PC-9 (cell line): Measurements from ENCODE around the gene ADAMTS19. TPM values are rescaled to one million over a fixed set of nuclear protein-coding genes. Genes with fewer than 3 reads are reported as not detected.
A peak's percentile ranks its signal among the peaks of the same experiment; 100 is the strongest.

Experiments
- BruUV-seq: library from RNA; stranded (reverse); fragments of 400-500 nt; replicated peaks from 2 replicates; lab custom pipeline; 2021; lab: Mats Ljungman, UMichigan
- CTCF ChIA-PET: fragments of 300-600 bp; sonication (Branson Sonifier 250); formaldehyde crosslinking; loops from one replicate; lab custom pipeline; 2022; ENCODE audit warnings: antibody characterized with exemption; lab: Charles Lee
- POLR2A ChIA-PET: fragments of 300-600 bp; sonication (Branson Sonifier 250); formaldehyde crosslinking; loops from one replicate; lab custom pipeline; 2022; ENCODE audit warnings: antibody characterized with exemption; ENCODE audit not compliant: unreplicated experiment; lab: Charles Lee
- DNase-seq, 2 experiments: peaks; one replicate each; pipeline versions ENCODE4 v3.0.0 to v3.0.0-alpha.2; 2015 to 2022; ENCODE audit warnings: mixed read lengths in 1 of 2
- H2AFZ ChIP-seq: fragments of 200-600 bp; sonication (generic); 2 replicates; pipeline ENCODE4 v1.8.1; 2017; ENCODE audit warnings: antibody characterized with exemption
- H3F3A ChIP-seq: fragments of 200-600 bp; sonication (generic); 2 replicates; pipeline ENCODE4 v1.8.1; 2017; ENCODE audit warnings: antibody characterized with exemption, mild to moderate bottlenecking, low read depth; ENCODE audit not compliant: insufficient read depth
- H3K27ac ChIP-seq: fragments of 200-600 bp; sonication (generic); 2 replicates; pipeline ENCODE4 v1.6.1; 2016; ENCODE audit warnings: mixed run types
- H3K27me3 ChIP-seq: fragments of 200-600 bp; sonication (generic); 2 replicates; pipeline ENCODE4 v1.6.1; 2016; ENCODE audit warnings: low read depth, mixed run types; ENCODE audit not compliant: insufficient read depth
- H3K36me3 ChIP-seq: fragments of 200-600 bp; sonication (generic); 2 replicates; pipeline ENCODE4 v1.6.1; 2016; ENCODE audit warnings: low read depth, mixed run types
- H3K4me1 ChIP-seq: fragments of 200-600 bp; sonication (generic); replicated peaks from 2 replicates; pipeline ENCODE4 v1.6.1; 2016; ENCODE audit warnings: mixed run types; ENCODE audit not compliant: insufficient read depth
- H3K4me2 ChIP-seq: fragments of 200-600 bp; sonication (generic); 2 replicates; pipeline ENCODE4 v1.6.1; 2017; ENCODE audit warnings: mixed run types
- H3K4me3 ChIP-seq: fragments of 200-600 bp; sonication (generic); 2 replicates; pipeline ENCODE4 v1.6.1; 2016; ENCODE audit warnings: mixed run types
- H3K79me2 ChIP-seq: fragments of 200-600 bp; sonication (generic); 2 replicates; pipeline ENCODE4 v1.6.1; 2017; ENCODE audit warnings: low read depth, mixed run types
- H3K9me2 ChIP-seq: fragments of 200-600 bp; sonication (generic); 2 replicates; pipeline ENCODE4 v1.8.1; 2017; ENCODE audit warnings: mild to moderate bottlenecking; ENCODE audit not compliant: insufficient read depth
- H3K9me3 ChIP-seq: fragments of 200-600 bp; sonication (generic); 2 replicates; pipeline ENCODE4 v1.8.1; 2016; ENCODE audit warnings: low read depth; ENCODE audit not compliant: insufficient read depth
- H4K20me1 ChIP-seq: fragments of 200-600 bp; sonication (generic); 2 replicates; pipeline ENCODE4 v1.8.1; 2017; ENCODE audit not compliant: insufficient read depth
- EZH2 ChIP-seq: fragments of 200-600 bp; sonication (generic); IDR thresholded peaks from 2 replicates; pipeline ENCODE4 v1.8.0; 2017; ENCODE audit warnings: antibody characterized with exemption, low read depth
- intact Hi-C: fragments of 100-400 bp; cut with micrococcal nuclease; formaldehyde crosslinking; loops from one replicate; pipeline ENCODE4 v1.10.0; 2022; ENCODE audit not compliant: unreplicated experiment
- total RNA-seq: library from RNA; stranded (reverse); gene quantifications from 2 replicates; pipeline ENCODE4 v1.2.3, GENCODE V29; 2021
- TF ChIP-seq, protein P1 (sequence below): fragments of 200-600 bp; sonication (generic); conservative IDR thresholded peaks from 2 replicates; pipeline ENCODE4 v1.6.1; 2017; ENCODE audit warnings: mixed run types, antibody characterized with exemption, mild to moderate bottlenecking, moderate library complexity

The ADAMTS19 gene
- total RNA-seq, 1 experiment from 2014 or later, result not detected

- no peaks in the 10 kb centered on the region for H4K20me1 ChIP-seq
- no peaks in the 10 kb centered on the region; the same call in 1 of the 2 replicates for H3K9me3 ChIP-seq
- DNase-seq, result no peak
- CTCF ChIA-PET, result no interaction called here
- intact Hi-C loops, result no loop called here
- no peaks in the 10 kb centered on the region for H3K36me3 ChIP-seq
- no peak overlapping the region for H3K4me2 ChIP-seq
- no peak overlapping the region for H3K4me3 ChIP-seq
- H3K27me3 ChIP-seq, result no peaks in the 10 kb centered on the region
- H3K4me1 ChIP-seq, result no peaks in the 10 kb centered on the region
- no peak overlapping the region for H3K27ac ChIP-seq
- no peak overlapping the region for H2AFZ ChIP-seq
- POLR2A ChIA-PET, result no interaction called here
- TF ChIP-seq, protein P1, sequence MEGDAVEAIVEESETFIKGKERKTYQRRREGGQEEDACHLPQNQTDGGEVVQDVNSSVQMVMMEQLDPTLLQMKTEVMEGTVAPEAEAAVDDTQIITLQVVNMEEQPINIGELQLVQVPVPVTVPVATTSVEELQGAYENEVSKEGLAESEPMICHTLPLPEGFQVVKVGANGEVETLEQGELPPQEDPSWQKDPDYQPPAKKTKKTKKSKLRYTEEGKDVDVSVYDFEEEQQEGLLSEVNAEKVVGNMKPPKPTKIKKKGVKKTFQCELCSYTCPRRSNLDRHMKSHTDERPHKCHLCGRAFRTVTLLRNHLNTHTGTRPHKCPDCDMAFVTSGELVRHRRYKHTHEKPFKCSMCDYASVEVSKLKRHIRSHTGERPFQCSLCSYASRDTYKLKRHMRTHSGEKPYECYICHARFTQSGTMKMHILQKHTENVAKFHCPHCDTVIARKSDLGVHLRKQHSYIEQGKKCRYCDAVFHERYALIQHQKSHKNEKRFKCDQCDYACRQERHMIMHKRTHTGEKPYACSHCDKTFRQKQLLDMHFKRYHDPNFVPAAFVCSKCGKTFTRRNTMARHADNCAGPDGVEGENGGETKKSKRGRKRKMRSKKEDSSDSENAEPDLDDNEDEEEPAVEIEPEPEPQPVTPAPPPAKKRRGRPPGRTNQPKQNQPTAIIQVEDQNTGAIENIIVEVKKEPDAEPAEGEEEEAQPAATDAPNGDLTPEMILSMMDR, result peak; percentile 44
- no peak for TF ChIP-seq EZH2
- no TSS peak for BruUV-seq
- no peaks in the 10 kb centered on the region for H3K79me2 ChIP-seq
- H3F3A ChIP-seq, result no peaks in the 10 kb centered on the region
- H3K9me2 ChIP-seq, result no peaks in the 10 kb centered on the region
Observed at GRCh38 chr5:129541648-129542251, 81.7 kb downstream of the ADAMTS19 start.

GRCh38 chr5:129547137-129547536, 87.0 kb downstream of the ADAMTS19 start:
- H3K4me2 ChIP-seq, result no peak overlapping the region
- H3K79me2 ChIP-seq, result no peaks in the 10 kb centered on the region
- no peaks in the 10 kb centered on the region for H3K27me3 ChIP-seq
- H3F3A ChIP-seq, result no peaks in the 10 kb centered on the region
- H3K9me3 ChIP-seq, result no peaks in the 10 kb centered on the region
- ChIA-PET CTCF (no interaction called here), POLR2A (no interaction called here)
- no peak overlapping the region for H3K27ac ChIP-seq
- no peak overlapping the region for H2AFZ ChIP-seq
- H3K9me2 ChIP-seq, result no peaks in the 10 kb centered on the region
- no peaks in the 10 kb centered on the region for H3K36me3 ChIP-seq
- no peaks in the 10 kb centered on the region for H3K4me1 ChIP-seq
- intact Hi-C loops, result no loop called here
- TF ChIP-seq, protein P1, result no peak
- no peak for TF ChIP-seq EZH2
- no peaks in the 10 kb centered on the region for H4K20me1 ChIP-seq
- BruUV-seq, result no TSS peak
- H3K4me3 ChIP-seq, result no peak overlapping the region
- DNase-seq, result no peak

DNA sequence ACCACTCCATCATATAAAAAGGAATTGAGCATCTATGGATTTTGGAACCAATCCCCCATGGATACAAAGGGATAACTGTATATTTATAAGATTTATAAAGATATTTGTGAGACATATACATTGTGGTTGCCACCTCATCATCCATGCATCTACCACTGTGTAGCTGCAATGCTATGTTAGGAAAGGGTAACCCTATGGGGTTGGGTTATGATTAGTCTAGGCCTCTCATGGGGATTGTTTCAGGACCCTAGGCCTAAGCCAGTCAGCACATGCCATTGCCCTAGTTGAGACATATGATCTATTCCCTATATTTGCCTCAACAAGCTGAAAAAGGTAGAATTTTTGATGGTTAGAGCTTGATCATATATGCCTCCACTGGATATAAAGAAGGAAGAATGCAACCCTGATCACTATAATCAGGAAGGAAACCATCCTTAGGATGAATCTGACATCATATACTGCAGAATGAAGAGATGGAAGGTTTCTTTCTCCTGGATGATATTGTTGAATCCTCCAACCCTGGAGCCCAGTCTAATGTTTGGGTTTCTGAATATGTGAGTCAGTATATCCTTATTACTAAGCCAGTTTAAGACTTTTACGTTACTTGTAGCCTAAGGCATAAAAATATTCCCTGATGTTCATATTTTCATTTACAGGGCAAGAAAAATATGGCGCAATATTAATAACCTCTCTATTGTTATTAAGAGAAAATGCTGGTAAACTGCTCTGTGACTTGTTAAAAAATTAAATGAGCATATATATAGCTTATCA, 94.2 kb downstream of the ADAMTS19 start:
- Histone ChIP-seq H3K4me3 (no peak overlapping the region), H3K4me1 (no peaks in the 10 kb centered on the region), H3K79me2 (no peaks in the 10 kb centered on the region), H3K9me2 (no peaks in the 10 kb centered on the region), H3F3A (no peaks in the 10 kb centered on the region), H3K27me3 (no peaks in the 10 kb centered on the region), H3K36me3 (no peaks in the 10 kb centered on the region), H4K20me1 (no peaks in the 10 kb centered on the region), H3K9me3 (no peaks in the 10 kb centered on the region), H2AFZ (no peak overlapping the region), H3K4me2 (no peak overlapping the region), H3K27ac (no peak overlapping the region)
- BruUV-seq, result no TSS peak
- POLR2A ChIA-PET, result no interaction called here
- intact Hi-C loops, result no loop called here
- no peak for DNase-seq
- CTCF ChIA-PET, result no interaction called here
- TF ChIP-seq, protein P1, result no peak
- TF ChIP-seq EZH2, result no peak
